T-helper 9 cell (primary cell): ENCODE data around the gene MIAT.

Source experiments
- DNase-seq: peaks from one replicate; pipeline ENCODE4 v3.0.0-alpha.2; 2020

Gene MIAT

GRCh38 chr22:26632422-26633155, 24.8 kb upstream of the MIAT start:
- DNase-seq = no peak

GRCh38 chr22:26634189-26634588, 23.2 kb upstream of the MIAT start:
- no peak for DNase-seq

DNA sequence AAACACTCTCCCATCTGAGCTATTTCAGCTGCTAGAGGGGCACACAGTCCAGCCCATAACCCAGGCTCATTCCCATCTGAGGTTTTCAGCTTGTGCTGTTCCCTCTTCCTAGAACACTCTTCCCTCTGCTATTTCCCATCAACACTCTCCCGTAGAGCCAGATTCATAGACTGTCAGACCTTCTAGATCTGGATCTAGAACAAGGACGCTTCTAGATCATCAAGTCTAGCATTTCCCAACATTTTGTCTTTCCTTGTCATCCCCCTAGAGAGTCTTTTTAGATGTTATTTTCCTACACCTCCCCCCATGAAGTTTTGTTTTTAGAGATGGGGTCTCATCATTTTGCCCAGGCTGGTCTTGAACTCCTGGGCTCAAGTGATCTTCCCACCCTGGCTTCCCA, 22.3 kb upstream of the MIAT start:
- no peak for DNase-seq

DNA sequence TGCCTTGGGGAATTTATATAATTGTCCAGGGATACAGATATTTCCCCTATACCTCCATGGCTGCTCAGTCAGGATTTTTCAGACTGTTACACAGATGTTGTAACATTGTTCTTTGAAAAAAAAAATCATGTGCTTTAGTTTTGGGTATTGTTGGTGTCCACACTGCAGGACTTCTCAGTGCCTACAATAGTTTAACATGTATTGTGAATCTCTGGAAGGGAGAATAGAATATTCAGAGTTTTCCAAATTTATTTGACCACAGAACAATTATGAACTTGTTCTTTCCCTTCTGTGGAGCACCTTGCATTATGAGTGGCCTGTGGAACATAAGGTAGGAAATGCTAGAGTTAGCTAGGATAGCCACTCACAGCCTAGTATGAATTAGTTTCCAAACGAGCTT, 21.1 kb upstream of the MIAT start:
- DNase-seq = no peak

DNA sequence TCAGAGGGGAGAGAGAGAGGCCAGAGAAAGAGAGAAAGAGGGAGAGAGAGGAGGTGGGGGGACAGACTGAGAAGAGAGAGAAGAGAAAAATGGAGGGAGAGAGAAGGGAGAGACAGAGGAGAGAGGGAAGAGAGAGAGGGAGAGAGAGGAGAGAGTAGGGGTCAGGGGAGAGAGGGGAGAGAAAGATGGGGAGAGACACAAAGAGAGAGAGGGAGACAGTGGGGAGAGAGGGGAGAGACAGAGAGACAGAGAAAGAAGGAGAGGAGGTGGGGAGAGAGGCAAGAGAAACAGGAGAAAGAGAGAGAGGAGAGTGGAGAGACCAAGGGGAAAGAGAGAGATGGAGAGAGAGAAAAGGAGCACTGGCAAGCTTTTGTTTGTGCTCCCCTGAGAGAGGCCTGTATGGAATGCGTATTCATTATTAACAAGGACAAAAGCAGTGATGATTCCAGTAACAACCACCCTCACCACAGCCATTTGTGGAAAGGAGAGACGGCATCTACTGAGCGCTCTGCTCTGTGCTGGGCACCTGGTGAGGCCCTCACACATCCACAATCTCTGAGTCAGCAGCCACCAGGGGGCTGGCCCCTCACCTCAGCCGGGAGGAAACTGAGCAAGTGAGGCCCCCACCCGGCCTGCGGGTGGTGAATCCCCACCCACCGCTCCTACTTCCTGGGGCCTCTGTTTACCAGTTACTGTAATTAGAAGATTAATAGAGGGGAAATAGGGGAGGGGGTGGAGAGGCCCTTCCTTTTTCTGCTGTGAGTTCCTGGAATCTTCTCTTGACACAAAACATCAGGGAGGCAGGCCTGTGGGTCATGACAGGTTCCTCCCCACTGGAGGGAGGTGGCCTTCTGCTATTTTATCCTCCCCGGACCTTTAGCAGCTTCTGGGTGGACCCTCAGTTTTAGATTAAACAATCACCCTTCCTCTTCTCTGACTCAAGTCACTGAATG, 14.6 kb upstream of the MIAT start:
- DNase-seq = peak; percentile 53

DNA sequence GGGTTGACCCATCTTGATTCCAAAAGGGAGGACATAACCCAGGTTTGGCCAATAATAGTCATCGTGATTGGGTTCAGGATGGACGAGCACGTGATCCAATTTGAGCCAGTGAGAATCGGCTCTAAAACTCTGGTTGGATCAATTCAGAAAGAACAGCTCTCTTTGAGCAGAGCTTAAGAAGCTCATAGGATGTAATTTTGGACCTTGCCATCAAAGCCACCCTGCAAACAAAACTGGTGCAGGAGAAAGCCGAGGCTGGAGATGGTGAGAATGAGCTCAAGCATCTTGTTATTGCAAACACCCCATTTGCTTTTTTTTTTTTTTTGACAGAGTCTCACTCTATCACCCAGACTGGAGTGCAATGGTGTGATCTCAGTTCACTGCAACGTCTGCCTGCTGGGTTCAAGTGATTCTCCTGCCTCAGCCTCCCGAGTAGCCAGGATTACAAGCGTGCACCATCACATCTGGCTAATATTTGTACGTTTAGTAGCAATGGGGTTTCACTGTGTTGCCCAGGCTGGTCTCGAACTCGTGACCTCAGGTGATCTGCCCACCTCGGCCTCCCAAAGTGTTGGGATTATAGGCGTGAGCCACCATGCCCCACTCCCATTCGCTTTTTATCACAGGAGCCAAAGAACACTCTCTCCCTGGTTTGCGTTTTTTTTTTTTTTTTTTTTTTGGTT, 13.8 kb upstream of the MIAT start:
- no peak for DNase-seq

GRCh38 chr22:26646158-26646557, 11.2 kb upstream of the MIAT start:
- DNase-seq = no peak

GRCh38 chr22:26648011-26648497, 9.3 kb upstream of the MIAT start:
- peak; percentile 29 for DNase-seq

GRCh38 chr22:26648528-26649388, 8.6 kb upstream of the MIAT start:
- DNase-seq = no peak

DNA sequence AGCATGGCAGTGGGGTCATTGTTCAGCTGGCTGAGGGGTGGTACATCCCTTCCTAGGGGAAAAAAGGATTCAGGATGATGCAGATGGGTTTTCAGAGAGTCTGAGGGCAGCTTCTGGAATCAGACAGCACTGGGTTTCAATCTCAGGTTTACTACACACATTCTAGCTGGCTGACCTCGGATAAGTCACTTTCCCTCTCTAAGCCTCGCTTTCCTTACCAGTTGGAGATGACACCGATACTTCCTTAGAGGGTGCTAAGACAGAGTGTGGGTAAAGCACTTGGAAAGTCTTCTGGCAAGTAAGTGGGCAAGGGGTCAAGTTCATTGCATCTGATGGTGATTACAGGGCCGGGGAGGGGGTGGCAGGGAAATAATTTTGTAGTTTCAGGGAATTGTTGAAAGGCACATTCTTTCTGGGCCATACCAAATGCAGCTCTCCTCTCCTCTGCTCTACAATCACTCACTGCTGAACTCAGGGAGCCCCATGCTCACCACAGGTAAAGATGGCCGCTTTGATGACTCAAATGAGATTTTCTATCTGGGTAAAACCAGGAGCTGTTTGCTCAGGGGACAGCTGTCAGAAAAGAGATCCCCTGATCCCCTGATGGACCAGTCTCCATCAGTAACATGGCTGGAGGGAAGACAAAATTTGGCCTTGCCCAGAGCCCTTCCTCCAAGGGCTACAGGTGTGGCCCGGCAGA, 6.5 kb upstream of the MIAT start:
- DNase-seq = no peak

- no peak for DNase-seq
Measured at GRCh38 chr22:26651815-26652214, 5.6 kb upstream of the MIAT start.

- no peak for DNase-seq
Measured at GRCh38 chr22:26658161-26658560, 773 bp downstream of the MIAT start.

- peak; percentile 54 for DNase-seq
Measured at GRCh38 chr22:26658671-26659478, 1.5 kb downstream of the MIAT start.

- DNase-seq = no peak
Measured at GRCh38 chr22:26660356-26660755, 3.0 kb downstream of the MIAT start.

DNA sequence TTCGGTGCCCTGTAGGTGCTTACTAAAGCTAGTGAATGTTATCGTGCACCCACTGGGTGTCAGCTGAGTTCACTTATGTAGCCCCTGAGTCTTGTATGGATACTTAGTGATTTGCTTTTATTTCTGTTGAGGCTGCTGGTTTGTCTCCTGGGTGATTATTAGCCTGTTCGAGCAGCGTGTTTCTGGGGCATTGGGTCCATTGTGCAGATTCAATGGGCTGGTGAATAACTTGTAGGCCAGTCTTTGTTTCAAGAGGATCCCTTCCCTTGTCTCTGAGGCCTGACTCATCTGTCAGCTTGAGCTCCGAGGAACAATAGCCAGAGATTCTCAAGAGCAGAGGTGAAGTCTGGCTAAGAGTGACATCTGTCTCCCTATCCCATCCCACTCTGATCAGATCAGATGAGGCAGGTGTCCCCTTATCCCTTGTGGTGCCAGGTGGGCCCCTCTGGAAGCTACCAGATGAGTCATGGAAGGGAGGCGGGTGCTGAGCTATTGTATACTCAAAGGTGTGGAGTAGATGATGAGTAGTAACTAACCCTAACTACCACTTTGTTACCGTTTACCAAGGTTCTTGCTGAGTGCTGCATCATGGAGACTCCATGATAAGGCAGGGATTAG, 3.7 kb downstream of the MIAT start:
- DNase-seq = no peak

- DNase-seq = no peak
Measured at GRCh38 chr22:26662160-26662559, 4.8 kb downstream of the MIAT start.

GRCh38 chr22:26663374-26663923, 6.1 kb downstream of the MIAT start:
- no peak for DNase-seq

- DNase-seq = no peak
Measured at GRCh38 chr22:26665813-26666231, 8.4 kb downstream of the MIAT start.

- no peak for DNase-seq
Measured at GRCh38 chr22:26667140-26667539, 9.8 kb downstream of the MIAT start.

GRCh38 chr22:26669060-26669481, 11.7 kb downstream of the MIAT start:
- no peak for DNase-seq
